Osteoblast (primary cell): ENCODE measurements around the gene CD80. TPM values are rescaled to one million over a fixed set of nuclear protein-coding genes. Genes with fewer than 3 reads are reported as not detected.
A peak's percentile ranks its signal among the peaks of the same experiment; 100 is the strongest.
"Not testable (repeated sequence)": the region's sequence is repeated elsewhere in the genome, so short reads cannot be mapped to it uniquely, and the experiment has no call there.

ENCODE experiments used
- DNase-seq: peaks from one replicate; pipeline ENCODE4 v3.0.0; 2011; ENCODE audit warnings: low spot score, mixed read lengths; ENCODE audit not compliant: insufficient read length; ENCODE audit errors: missing footprints
- H2AFZ ChIP-seq: 2 replicates; pipeline ENCODE4 v1.6.0; 2011; ENCODE audit warnings: mild to moderate bottlenecking, low read length
- H3K27ac ChIP-seq: 2 replicates; pipeline ENCODE4 v1.5.1; 2011; ENCODE audit warnings: mild to moderate bottlenecking, low read depth, low read length, moderate library complexity
- H3K27me3 ChIP-seq: 2 replicates; pipeline ENCODE4 v1.6.0; 2012; ENCODE audit warnings: mild to moderate bottlenecking, control low read depth, inconsistent platforms, low read length, moderate library complexity; ENCODE audit not compliant: insufficient read depth
- H3K36me3 ChIP-seq: 2 replicates; pipeline ENCODE4 v1.5.1; 2011; ENCODE audit warnings: mild to moderate bottlenecking, low read length, control low read depth, moderate library complexity; ENCODE audit not compliant: insufficient read depth
- H3K4me1 ChIP-seq: 2 replicates; pipeline ENCODE4 v1.5.1; 2011; ENCODE audit warnings: mild to moderate bottlenecking, low read length, control low read depth, moderate library complexity; ENCODE audit not compliant: insufficient read depth
- H3K4me2 ChIP-seq: 2 replicates; pipeline ENCODE4 v1.6.0; 2011; ENCODE audit warnings: mild to moderate bottlenecking, low read length; ENCODE audit not compliant: insufficient read depth
- H3K4me3 ChIP-seq: fragments of 200-600 bp; sonication (generic); 3 replicates; pipeline ENCODE4 v1.5.1; 2012; ENCODE audit warnings: mild to moderate bottlenecking, low read length, inconsistent platforms; ENCODE audit not compliant: insufficient read depth
- H3K79me2 ChIP-seq: 2 replicates; pipeline ENCODE4 v1.6.0; 2012; ENCODE audit warnings: mild to moderate bottlenecking, low read length, control low read depth, inconsistent platforms; ENCODE audit not compliant: insufficient read depth
- H3K9me3 ChIP-seq: 2 replicates; pipeline ENCODE4 v1.5.1; 2011; ENCODE audit warnings: low read depth, low read length, control low read depth
- H4K20me1 ChIP-seq: 2 replicates; pipeline ENCODE4 v1.6.0; 2012; ENCODE audit warnings: mild to moderate bottlenecking, low read length, control low read depth; ENCODE audit not compliant: insufficient read depth
- total RNA-seq: library from RNA; depleted of rRNA; stranded (reverse); fragments of >200 nt; gene quantifications from 2 replicates; pipeline ENCODE4 v1.2.3, GENCODE V29; 2012
- TF ChIP-seq, protein P1 (sequence below): IDR thresholded peaks from 2 replicates; pipeline ENCODE4 v1.5.1; 2011; ENCODE audit warnings: mild to moderate bottlenecking, low read depth, low read length, moderate library complexity; ENCODE audit errors: extremely low read depth

The CD80 gene
- total RNA-seq, 1 donor, result 2.5 TPM

DNA sequence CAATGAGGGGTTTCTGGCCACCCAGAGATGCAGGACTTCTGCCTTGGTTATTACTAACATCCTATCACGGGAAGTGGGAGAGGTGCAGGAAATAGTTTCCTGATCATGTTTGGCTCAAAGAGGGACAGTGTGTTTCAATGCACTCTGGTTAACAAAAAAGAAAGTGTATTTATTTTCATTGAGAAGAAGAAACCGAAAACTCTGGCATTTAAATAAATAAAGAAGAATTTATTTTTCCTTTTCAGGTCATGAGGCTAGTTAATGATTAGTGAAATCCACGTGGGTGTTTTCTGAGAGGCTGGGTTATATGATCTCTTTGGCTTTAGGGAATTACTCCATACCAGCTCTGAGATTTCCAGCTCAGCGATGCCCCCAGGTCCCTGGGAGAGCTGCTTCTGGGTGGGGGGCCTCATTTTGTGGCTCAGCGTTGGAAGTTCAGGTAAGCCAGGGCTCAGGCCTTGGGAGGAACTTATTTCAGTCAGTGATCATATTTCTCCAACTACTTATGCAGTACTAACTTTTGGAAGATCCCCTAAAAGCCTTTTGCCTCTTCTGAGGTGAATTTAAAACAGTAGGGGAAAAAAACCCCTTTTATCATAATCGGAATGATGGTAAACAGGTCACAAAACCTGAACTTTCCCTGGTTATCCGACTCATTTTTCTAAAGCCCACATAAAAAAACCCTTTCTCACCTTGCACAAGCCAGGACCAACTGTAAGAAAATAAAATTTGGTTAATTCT is 38.3 kb upstream of the CD80 start, which contains the start of gene PLA1A:
TSS of gene PLA1A (plus strand) at position 338 of the 741 bp plus-strand sequence. CDS start at position 367, 29 bp downstream.
- Histone ChIP-seq H3K27me3 (no peaks in the 10 kb centered on the region), H4K20me1 (no peaks in the 10 kb centered on the region), H3K4me3 (no peak within 1 kb of the TSS), H3K9me3 (no peaks in the 10 kb centered on the region), H3K79me2 (no peaks in the 10 kb centered on the region), H3K4me1 (peaks cover 12% of the 10 kb centered on the region), H3K36me3 (no peaks in the 10 kb centered on the region), H2AFZ (peak within 1 kb of the TSS; percentile 70), H3K4me2 (no peak within 1 kb of the TSS), H3K27ac (no peak within 1 kb of the TSS)
- TF ChIP-seq, protein P1, sequence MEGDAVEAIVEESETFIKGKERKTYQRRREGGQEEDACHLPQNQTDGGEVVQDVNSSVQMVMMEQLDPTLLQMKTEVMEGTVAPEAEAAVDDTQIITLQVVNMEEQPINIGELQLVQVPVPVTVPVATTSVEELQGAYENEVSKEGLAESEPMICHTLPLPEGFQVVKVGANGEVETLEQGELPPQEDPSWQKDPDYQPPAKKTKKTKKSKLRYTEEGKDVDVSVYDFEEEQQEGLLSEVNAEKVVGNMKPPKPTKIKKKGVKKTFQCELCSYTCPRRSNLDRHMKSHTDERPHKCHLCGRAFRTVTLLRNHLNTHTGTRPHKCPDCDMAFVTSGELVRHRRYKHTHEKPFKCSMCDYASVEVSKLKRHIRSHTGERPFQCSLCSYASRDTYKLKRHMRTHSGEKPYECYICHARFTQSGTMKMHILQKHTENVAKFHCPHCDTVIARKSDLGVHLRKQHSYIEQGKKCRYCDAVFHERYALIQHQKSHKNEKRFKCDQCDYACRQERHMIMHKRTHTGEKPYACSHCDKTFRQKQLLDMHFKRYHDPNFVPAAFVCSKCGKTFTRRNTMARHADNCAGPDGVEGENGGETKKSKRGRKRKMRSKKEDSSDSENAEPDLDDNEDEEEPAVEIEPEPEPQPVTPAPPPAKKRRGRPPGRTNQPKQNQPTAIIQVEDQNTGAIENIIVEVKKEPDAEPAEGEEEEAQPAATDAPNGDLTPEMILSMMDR, result no peak
- no peak for DNase-seq

GRCh38 chr3:119596398-119596797 is 37.0 kb upstream of the CD80 start:
- H3K79me2 ChIP-seq, result no peaks in the 10 kb centered on the region
- DNase-seq, result no peak
- H2AFZ ChIP-seq, result peak overlapping the region; percentile 83
- no peaks in the 10 kb centered on the region for H3K9me3 ChIP-seq
- no peak overlapping the region for H3K27ac ChIP-seq
- no peaks in the 10 kb centered on the region for H3K27me3 ChIP-seq
- TF ChIP-seq, protein P1, result no peak
- no peak overlapping the region for H3K4me3 ChIP-seq
- H4K20me1 ChIP-seq, result no peaks in the 10 kb centered on the region
- H3K4me2 ChIP-seq, result peak overlapping the region; percentile 73
- no peaks in the 10 kb centered on the region for H3K36me3 ChIP-seq
- peaks cover 12% of the 10 kb centered on the region for H3K4me1 ChIP-seq

GRCh38 chr3:119595639-119596334 is 36.4 kb upstream of the CD80 start:
- no peaks in the 10 kb centered on the region for H3K9me3 ChIP-seq
- no peaks in the 10 kb centered on the region for H3K36me3 ChIP-seq
- no peaks in the 10 kb centered on the region for H3K79me2 ChIP-seq
- TF ChIP-seq, protein P1, result no peak
- no peak overlapping the region for H3K27ac ChIP-seq
- no peaks in the 10 kb centered on the region for H3K27me3 ChIP-seq
- H4K20me1 ChIP-seq, result no peaks in the 10 kb centered on the region
- peak overlapping the region; percentile 73 for H3K4me2 ChIP-seq
- peaks cover 12% of the 10 kb centered on the region for H3K4me1 ChIP-seq
- H3K4me3 ChIP-seq, result peak overlapping the region; percentile 49
- no peak for DNase-seq
- peak overlapping the region; percentile 83 for H2AFZ ChIP-seq

DNA sequence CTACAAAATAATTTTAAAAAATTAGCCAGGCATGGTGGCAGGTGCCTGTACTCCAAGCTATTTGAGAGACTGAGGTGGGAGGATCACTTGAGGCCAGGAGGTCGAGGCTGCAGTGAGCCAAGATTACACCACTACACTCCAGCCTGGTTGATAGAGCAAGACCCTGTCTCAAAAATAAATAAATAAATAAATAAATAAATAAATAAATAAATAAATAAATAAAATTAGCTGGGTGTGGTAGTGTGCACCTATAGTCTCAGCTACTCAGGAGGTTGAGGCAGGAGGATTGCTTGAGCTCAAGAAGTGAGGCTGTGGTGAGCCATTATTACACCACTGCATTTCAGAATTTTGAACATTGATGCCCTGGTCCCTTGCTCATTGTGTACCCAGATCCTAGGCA is 35.5 kb upstream of the CD80 start:
- not testable (repeated sequence) for H3K9me3 ChIP-seq, H3K36me3 ChIP-seq, DNase-seq, H2AFZ ChIP-seq, H3K4me3 ChIP-seq, H3K27me3 ChIP-seq, H4K20me1 ChIP-seq, H3K79me2 ChIP-seq, H3K4me2 ChIP-seq, H3K27ac ChIP-seq
- H3K4me1 ChIP-seq, result peaks cover 12% of the 10 kb centered on the region
